VCaP (cell line): ENCODE results near the gene MOV10.
"Not testable (repeated sequence)": the region's sequence is repeated elsewhere in the genome, so short reads cannot be mapped to it uniquely, and the experiment has no call there.

Source experiments
- H3K27ac ChIP-seq: fragments of 450-650 bp; 2 replicates; pipeline ENCODE4 v1.5.1; 2017
- TF ChIP-seq, protein P1 (sequence below): fragments of 450-650 bp; conservative IDR thresholded peaks from 2 replicates; pipeline ENCODE4 v1.5.1; 2017; ENCODE audit warnings: mild to moderate bottlenecking, moderate library complexity

MOV10 gene

DNA sequence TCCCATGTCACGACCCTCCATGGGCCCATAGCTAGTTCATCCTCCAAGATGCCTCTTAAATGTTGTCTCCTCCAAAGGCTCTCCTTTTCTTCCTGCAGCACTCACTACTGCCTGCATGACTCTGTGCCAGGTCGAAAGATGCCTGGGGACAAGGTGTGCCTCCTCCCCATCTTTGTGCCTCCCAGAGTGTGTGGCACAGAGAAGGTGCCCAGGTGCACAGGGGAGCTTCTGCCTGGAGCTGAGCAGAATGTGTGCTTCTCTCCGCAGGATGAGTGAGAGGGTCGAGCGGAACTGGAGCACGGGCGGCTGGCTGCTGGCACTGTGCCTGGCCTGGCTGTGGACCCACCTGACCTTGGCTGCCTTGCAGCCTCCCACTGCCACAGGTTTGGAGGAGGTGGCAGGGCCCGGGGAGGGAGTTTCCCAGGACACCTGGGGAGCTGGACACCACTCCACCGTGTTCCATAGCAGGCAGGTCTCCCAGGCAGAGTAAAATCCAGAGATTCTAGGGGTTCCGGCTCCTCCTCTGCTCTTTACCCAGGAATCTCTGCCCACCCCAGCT is 47.6 kb downstream of the MOV10 start:
- TF ChIP-seq, protein P1, sequence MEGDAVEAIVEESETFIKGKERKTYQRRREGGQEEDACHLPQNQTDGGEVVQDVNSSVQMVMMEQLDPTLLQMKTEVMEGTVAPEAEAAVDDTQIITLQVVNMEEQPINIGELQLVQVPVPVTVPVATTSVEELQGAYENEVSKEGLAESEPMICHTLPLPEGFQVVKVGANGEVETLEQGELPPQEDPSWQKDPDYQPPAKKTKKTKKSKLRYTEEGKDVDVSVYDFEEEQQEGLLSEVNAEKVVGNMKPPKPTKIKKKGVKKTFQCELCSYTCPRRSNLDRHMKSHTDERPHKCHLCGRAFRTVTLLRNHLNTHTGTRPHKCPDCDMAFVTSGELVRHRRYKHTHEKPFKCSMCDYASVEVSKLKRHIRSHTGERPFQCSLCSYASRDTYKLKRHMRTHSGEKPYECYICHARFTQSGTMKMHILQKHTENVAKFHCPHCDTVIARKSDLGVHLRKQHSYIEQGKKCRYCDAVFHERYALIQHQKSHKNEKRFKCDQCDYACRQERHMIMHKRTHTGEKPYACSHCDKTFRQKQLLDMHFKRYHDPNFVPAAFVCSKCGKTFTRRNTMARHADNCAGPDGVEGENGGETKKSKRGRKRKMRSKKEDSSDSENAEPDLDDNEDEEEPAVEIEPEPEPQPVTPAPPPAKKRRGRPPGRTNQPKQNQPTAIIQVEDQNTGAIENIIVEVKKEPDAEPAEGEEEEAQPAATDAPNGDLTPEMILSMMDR = no peak
- H3K27ac ChIP-seq = no peak overlapping the region

DNA sequence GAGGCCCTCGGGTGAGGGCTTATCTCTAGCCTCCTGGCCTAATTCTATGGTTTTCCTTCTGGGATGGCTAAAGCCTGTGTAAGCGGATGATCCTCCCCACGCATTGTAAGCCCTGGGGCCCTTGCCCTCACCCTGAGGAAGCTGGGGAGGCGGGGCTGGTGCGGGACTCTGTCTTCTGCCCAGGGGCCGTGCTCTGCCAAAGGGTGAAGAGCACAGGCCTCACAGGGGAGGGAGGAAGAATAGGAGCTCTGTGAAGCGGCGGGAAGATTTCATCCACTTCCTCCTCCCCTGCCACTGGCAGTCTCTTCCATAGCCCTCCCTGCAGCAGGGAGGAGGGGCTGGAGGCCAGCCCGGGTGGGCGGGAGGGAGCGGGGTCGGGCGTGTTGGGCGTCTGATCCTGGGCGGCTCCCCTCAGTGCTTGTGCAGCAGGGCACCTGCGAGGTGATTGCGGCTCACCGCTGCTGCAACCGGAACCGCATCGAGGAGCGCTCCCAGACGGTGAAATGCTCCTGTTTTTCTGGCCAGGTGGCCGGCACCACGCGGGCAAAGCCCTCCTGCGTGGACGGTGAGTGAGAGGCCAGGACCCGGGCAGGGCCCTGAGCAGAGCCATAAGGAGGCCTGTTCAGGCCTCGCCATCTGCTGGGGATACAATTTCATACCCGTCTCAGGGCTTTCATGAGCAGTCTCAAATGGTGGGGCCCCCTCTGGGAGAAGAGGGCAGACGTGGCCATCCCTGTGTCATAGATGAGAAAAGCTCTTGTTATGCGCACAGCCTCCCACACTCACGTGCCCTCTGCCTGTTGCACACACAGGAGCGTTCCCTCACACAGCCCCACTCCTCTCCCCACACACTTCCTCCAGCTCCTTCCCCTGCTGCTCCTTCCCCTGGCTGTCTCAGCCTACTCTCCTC is 48.4 kb downstream of the MOV10 start:
- no peak overlapping the region for H3K27ac ChIP-seq
- TF ChIP-seq, protein P1 = no peak

DNA sequence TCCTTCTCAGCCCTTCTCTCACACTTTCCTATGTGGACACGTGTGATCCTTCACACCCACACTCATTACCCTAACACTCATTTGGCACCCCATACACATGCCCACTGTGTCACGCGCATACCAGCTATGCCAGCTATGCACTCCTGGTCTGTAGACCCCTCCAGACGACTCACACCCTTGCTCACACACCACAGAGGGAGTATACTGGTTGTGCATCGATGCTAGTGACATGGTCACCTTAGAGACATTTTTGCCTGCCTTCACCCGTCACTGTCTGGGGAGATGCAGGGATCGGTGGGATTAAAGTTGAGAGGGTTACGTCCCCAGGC is 49.0 kb downstream of the MOV10 start:
- TF ChIP-seq, protein P1 = no peak
- H3K27ac ChIP-seq = no peak overlapping the region

DNA sequence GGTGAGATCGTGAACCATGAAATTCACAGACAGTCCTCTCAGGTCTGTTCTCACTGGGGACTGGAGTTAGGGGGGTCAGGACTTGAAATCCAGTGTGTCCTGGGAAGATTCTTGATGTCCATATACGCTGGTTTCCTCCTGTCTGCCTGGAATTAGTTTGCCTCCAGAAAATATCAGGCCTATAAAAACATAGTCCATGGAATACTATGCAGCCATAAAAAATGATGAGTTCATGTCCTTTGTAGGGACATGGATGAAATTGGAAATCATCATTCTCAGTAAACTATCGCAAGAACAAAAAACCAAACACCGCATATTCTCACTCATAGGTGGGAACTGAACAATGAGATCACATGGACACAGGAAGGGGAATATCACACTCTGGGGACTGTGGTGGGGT is 49.8 kb downstream of the MOV10 start:
- not testable (repeated sequence) for H3K27ac ChIP-seq

DNA sequence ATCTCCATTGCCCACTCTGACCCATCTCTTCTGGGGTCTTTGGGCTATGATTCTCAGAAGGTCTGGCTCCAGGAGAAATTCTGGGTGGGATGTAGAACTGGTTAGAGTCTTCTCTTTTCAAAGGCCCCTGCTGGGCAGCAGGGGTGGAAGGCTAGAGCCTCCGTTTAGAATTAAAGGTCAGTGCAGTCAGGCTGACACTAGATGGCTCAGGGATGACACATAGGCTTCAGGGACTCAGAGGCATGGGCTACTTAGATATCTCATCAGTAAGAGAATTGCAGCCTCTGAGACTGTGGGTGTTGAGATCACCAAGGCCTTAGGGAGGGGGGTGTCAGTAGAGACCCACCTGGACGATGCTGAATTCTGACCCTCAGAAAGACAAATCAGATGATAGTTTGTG is 53.3 kb downstream of the MOV10 start:
- no peak overlapping the region for H3K27ac ChIP-seq
- TF ChIP-seq, protein P1 = 0 out of 2 replicates have a peak, but pooled peaks have one; percentile 8

DNA sequence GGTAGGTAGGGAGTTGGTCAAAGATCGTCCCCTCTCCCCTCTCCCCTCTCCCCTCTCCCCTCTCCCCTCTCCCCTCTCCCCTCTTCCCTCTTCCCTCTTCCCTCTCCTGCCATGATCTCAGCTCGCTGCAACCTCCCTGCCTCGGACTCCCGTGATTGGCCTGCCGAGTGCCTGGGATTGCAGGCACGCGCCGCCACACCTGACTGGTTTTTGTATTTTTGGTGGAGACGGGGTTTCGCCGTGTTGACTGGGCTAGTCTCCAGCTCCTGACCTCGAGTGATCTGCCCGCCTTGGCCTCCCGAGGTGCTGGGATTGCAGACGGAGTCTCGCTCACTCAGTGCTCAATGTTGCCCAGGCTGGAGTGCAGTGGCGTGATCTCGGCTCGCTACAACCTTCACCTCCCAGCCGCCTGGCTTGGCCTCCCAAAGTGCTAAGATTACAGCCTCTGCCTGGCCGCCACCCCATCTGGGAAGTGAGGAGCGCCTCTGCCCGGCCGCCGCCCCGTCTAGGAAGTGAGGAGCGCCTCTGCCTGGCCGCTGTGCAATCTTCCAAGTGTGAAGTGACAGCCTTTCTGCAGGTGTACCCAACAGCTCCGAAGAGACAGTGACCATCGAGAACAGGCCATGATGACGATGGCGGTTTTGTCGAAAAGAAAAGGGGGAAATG is 54.0 kb downstream of the MOV10 start:
- H3K27ac ChIP-seq = not testable (repeated sequence)

DNA sequence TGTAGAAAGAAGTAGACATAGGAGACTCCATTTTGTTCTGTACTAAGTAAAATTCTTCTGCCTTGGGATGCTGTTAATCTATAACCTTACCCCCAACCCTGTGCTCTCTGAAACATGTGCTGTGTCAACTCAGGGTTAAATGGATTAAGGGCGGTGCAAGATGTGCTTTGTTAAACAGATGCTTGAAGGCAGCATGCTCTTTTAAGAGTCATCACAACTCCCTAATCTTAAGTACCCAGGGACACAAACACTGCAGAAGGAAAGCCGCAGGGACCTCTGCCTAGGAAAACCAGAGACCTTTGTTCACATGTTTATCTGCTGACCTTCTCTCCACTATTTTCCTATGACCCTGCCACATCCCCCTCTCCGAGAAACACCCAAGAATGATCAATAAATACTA is 54.6 kb downstream of the MOV10 start:
- H3K27ac ChIP-seq = not testable (repeated sequence)

DNA sequence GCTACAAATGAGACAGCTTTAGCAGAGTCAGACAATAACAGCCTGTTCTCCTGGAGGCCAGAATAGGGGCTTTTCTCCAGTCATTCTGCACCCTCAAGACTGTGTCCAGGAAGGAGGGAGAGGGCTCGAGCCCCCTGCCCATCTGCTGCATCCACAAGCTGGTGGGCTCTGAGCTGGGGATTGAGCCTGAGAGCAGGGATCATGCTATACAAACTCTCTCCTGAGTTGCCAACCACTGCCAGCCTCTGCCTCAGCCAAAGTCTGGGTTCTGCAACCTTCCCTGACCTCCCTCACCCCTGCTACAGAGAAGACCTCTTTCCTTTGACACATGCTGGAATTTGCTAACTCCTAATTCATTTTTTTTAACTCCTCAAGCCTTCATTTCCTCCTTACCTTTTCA is 55.5 kb downstream of the MOV10 start:
- TF ChIP-seq, protein P1 = no peak
- no peak overlapping the region for H3K27ac ChIP-seq

DNA sequence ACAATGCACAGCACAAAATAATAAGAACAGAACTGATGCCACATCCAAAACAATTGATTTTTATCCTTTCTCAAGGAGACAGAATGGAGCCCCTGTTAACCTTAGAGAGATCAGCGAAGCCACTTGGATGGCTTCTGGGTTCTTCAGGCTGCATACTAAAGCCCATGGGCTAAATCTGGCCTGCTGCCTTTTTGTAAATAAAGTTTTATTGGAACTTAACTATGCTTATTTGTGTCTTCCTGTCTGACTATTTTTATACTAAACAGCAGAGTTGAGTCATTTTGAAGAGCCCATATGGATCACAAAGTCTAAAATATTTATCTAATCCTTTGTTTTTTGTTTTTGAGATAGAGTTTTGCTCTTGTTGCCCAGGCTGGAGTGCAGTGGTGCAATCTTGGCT is 57.0 kb downstream of the MOV10 start:
- TF ChIP-seq, protein P1 = no peak

More for the DNA sequence above, 57.0 kb downstream of the MOV10 start:
- H3K27ac ChIP-seq = no peak overlapping the region
